Neural progenitor cell (in vitro differentiated cells): ENCODE data around the gene NCK2. TPM values are rescaled to one million over a fixed set of nuclear protein-coding genes. Genes with fewer than 3 reads are reported as not detected.

ENCODE experiments used
- DNase-seq: peaks from one replicate; pipeline ENCODE4 v3.0.0-alpha.2; 2016; ENCODE audit warnings: low spot score
- H2AFZ ChIP-seq: fragments of 200-600 bp; sonication (generic); replicated peaks from 2 replicates; pipeline ENCODE4 v1.6.1; 2016; ENCODE audit warnings: antibody characterized with exemption
- H3F3A ChIP-seq: fragments of 200-600 bp; sonication (generic); 2 replicates; pipeline ENCODE4 v1.6.1; 2016; ENCODE audit warnings: antibody characterized with exemption, low read depth
- H3K27ac ChIP-seq: fragments of 200-600 bp; sonication (generic); 2 replicates; pipeline ENCODE4 v1.5.1; 2016; ENCODE audit warnings: mild to moderate bottlenecking
- H3K27me3 ChIP-seq: fragments of 200-600 bp; sonication (generic); 2 replicates; pipeline ENCODE4 v1.6.1; 2016; ENCODE audit warnings: mild to moderate bottlenecking, moderate library complexity
- H3K36me3 ChIP-seq: fragments of 200-600 bp; sonication (generic); 2 replicates; pipeline ENCODE4 v1.5.1; 2016
- H3K4me1 ChIP-seq: fragments of 200-600 bp; sonication (generic); 2 replicates; pipeline ENCODE4 v1.6.1; 2016; ENCODE audit warnings: mixed run types
- H3K4me2 ChIP-seq: fragments of 200-600 bp; sonication (generic); 2 replicates; pipeline ENCODE4 v1.6.1; 2016
- H3K4me3 ChIP-seq: fragments of 200-600 bp; sonication (generic); 2 replicates; pipeline ENCODE4 v1.5.1; 2016
- H3K79me2 ChIP-seq: fragments of 200-600 bp; sonication (generic); 2 replicates; pipeline ENCODE4 v1.6.1; 2016; ENCODE audit warnings: low read depth
- H3K9ac ChIP-seq: fragments of 200-600 bp; sonication (generic); 2 replicates; pipeline ENCODE4 v1.6.1; 2016
- H3K9me3 ChIP-seq: fragments of 200-600 bp; sonication (generic); 2 replicates; pipeline ENCODE4 v1.5.1; 2016; ENCODE audit warnings: low read depth
- H4K20me1 ChIP-seq: fragments of 200-600 bp; sonication (generic); 2 replicates; pipeline ENCODE4 v1.6.1; 2016; ENCODE audit warnings: low read depth
- H3K27ac Mint-ChIP-seq: 3 replicates; pipeline ENCODE4 v1.8.0; 2021; ENCODE audit warnings: mixed read lengths
- H3K27me3 Mint-ChIP-seq: 2 replicates; pipeline ENCODE4 v1.8.0; 2022; ENCODE audit warnings: low read depth, mild to moderate bottlenecking, inconsistent platforms, moderate library complexity, mixed read lengths; ENCODE audit not compliant: insufficient read depth
- H3K36me3 Mint-ChIP-seq: 3 replicates; pipeline ENCODE4 v1.8.0; 2021; ENCODE audit warnings: mixed read lengths
- H3K4me1 Mint-ChIP-seq: 3 replicates; pipeline ENCODE4 v1.8.0; 2021; ENCODE audit warnings: mixed read lengths
- H3K4me3 Mint-ChIP-seq: 3 replicates; pipeline ENCODE4 v1.8.0; 2021; ENCODE audit warnings: mild to moderate bottlenecking, moderate library complexity, mixed read lengths
- H3K9me3 Mint-ChIP-seq: 3 replicates; pipeline ENCODE4 v1.8.0; 2020; ENCODE audit warnings: mixed read lengths
- CTCF ChIP-seq: fragments of 200-600 bp; sonication (generic); IDR thresholded peaks from 2 replicates; pipeline ENCODE4 v1.5.1; 2017; ENCODE audit warnings: antibody characterized with exemption, mild to moderate bottlenecking
- EZH2 ChIP-seq: fragments of 200-600 bp; sonication (generic); IDR thresholded peaks from 2 replicates; pipeline ENCODE4 v1.6.1; 2017; ENCODE audit warnings: antibody characterized with exemption, mild to moderate bottlenecking, moderate library complexity
- EZH2phosphoT487 ChIP-seq: fragments of 200-600 bp; sonication (generic); IDR thresholded peaks from 2 replicates; pipeline ENCODE4 v1.6.1; 2017; ENCODE audit warnings: antibody characterized with exemption
- total RNA-seq: library from RNA; depleted of rRNA; stranded (reverse); fragments of >200 nt; gene quantifications from 2 replicates; pipeline ENCODE4 v1.2.3, GENCODE V29; 2015; ENCODE audit warnings: low replicate concordance

The NCK2 gene
- total RNA-seq, 1 donor from 2014 or later, result 26.2 TPM

GRCh38 chr2:105858868-105859693, 114.4 kb downstream of the NCK2 start:
- no peaks in the 10 kb centered on the region for H3F3A ChIP-seq
- H3K27ac ChIP-seq, result no peak overlapping the region
- Mint-ChIP-seq H3K4me3 (no peak overlapping the region), H3K4me1 (peaks cover 24% of the 10 kb centered on the region), H3K27ac (no peak overlapping the region), H3K9me3 (no peaks in the 10 kb centered on the region), H3K27me3 (no peaks in the 10 kb centered on the region), H3K36me3 (peaks cover 32% of the 10 kb centered on the region)
- H3K79me2 ChIP-seq, result peaks cover 14% of the 10 kb centered on the region
- peaks cover 20% of the 10 kb centered on the region for H3K4me1 ChIP-seq
- H2AFZ ChIP-seq, result no peak overlapping the region
- no peak overlapping the region for H3K9ac ChIP-seq
- H3K9me3 ChIP-seq, result no peaks in the 10 kb centered on the region
- DNase-seq, result no peak
- peaks cover 39% of the 10 kb centered on the region for H4K20me1 ChIP-seq
- no peak overlapping the region for H3K4me2 ChIP-seq
- no peaks in the 10 kb centered on the region for H3K36me3 ChIP-seq
- no peak overlapping the region for H3K4me3 ChIP-seq
- no peaks in the 10 kb centered on the region for H3K27me3 ChIP-seq
- no peak for TF ChIP-seq CTCF
- no peak for TF ChIP-seq EZH2phosphoT487
- TF ChIP-seq EZH2, result no peak

- no peaks in the 10 kb centered on the region for H3F3A ChIP-seq
- H3K27me3 Mint-ChIP-seq, result no peaks in the 10 kb centered on the region
- H3K4me3 Mint-ChIP-seq, result no peak overlapping the region
- TF ChIP-seq EZH2phosphoT487 (no peak), EZH2 (no peak), CTCF (no peak)
- H3K27ac Mint-ChIP-seq, result no peak overlapping the region
- no peak overlapping the region for H3K9ac ChIP-seq
- H3K4me3 ChIP-seq, result no peak overlapping the region
- H3K36me3 Mint-ChIP-seq, result peaks cover 32% of the 10 kb centered on the region
- no peaks in the 10 kb centered on the region for H3K27me3 ChIP-seq
- H3K4me2 ChIP-seq, result no peak overlapping the region
- H3K4me1 ChIP-seq, result peaks cover 20% of the 10 kb centered on the region
- H3K36me3 ChIP-seq, result no peaks in the 10 kb centered on the region
- H3K4me1 Mint-ChIP-seq, result peaks cover 29% of the 10 kb centered on the region
- H2AFZ ChIP-seq, result no peak overlapping the region
- DNase-seq, result no peak
- H3K9me3 Mint-ChIP-seq, result no peaks in the 10 kb centered on the region
- H3K9me3 ChIP-seq, result no peaks in the 10 kb centered on the region
- peaks cover 44% of the 10 kb centered on the region for H4K20me1 ChIP-seq
- H3K79me2 ChIP-seq, result peaks cover 14% of the 10 kb centered on the region
- no peak overlapping the region for H3K27ac ChIP-seq
Measured at GRCh38 chr2:105859694-105859951, 114.9 kb downstream of the NCK2 start.

- H3K79me2 ChIP-seq, result peaks cover 14% of the 10 kb centered on the region
- no peaks in the 10 kb centered on the region for H3K27me3 Mint-ChIP-seq
- no peaks in the 10 kb centered on the region for H3K27me3 ChIP-seq
- TF ChIP-seq EZH2phosphoT487 (no peak), CTCF (no peak), EZH2 (no peak)
- peaks cover 20% of the 10 kb centered on the region for H3K4me1 ChIP-seq
- H3K36me3 ChIP-seq, result no peaks in the 10 kb centered on the region
- H3K36me3 Mint-ChIP-seq, result peaks cover 23% of the 10 kb centered on the region
- H3K9ac ChIP-seq, result no peak overlapping the region
- H3K4me3 ChIP-seq, result no peak overlapping the region
- H3K4me2 ChIP-seq, result no peak overlapping the region
- no peak overlapping the region for H3K27ac Mint-ChIP-seq
- no peak overlapping the region for H3K27ac ChIP-seq
- peaks cover 37% of the 10 kb centered on the region for H3K4me1 Mint-ChIP-seq
- no peak overlapping the region for H3K4me3 Mint-ChIP-seq
- no peaks in the 10 kb centered on the region for H3F3A ChIP-seq
- no peaks in the 10 kb centered on the region for H3K9me3 Mint-ChIP-seq
- H3K9me3 ChIP-seq, result no peaks in the 10 kb centered on the region
- H2AFZ ChIP-seq, result no peak overlapping the region
- H4K20me1 ChIP-seq, result peaks cover 54% of the 10 kb centered on the region
- no peak for DNase-seq
Measured at GRCh38 chr2:105860567-105860966, 115.9 kb downstream of the NCK2 start.
